ENCODE results near the gene FGFBP1. TPM values are rescaled to one million over a fixed set of nuclear protein-coding genes. Genes with fewer than 3 reads are reported as not detected.

Gene FGFBP1
- total and polyA plus RNA-seq, 2 of the 4 experiments (the other 2 are of a cell fraction): under 0.01 TPM; not detected in 1

DNA sequence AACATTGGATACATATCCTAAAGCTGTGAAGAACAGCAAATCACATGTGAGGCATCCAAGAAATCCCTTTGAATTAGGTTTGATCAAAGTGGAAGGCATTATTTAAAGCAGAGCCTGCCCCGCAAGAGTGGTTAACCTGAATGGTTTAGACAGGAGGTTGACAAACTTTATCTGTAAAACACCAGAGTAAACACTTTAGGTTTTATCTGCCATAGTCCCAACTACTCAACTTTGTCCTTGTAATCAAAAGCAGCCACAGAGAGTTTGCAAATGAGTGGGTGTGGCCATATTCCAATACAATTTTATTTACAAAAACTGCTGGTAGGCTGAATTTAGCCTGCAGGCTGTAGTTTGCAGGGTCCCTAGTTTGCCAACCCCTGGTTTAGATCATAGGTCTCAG lies 49.7 kb upstream of the FGFBP1 start:
- no peaks in the 10 kb centered on the region for H3K4me1 ChIP-seq (ENCODE audit: control insufficient read depth, insufficient read depth, low read length)
- no peak for DNase-seq
- dilution Hi-C loops (cut with HindIII; ENCODE audit: low sequenced_read_pairs, unreplicated experiment) (no loop called here), in situ Hi-C loops (cut with MboI; ENCODE audit: low sequenced_read_pairs) (no loop called here), intact Hi-C loops (cut with micrococcal nuclease) (no loop called here)
- H3K4me3 ChIP-seq (ENCODE audit: insufficient read depth, low read depth, low read length): no peak overlapping the region
- no CpG with 5 or more reads among the region's 1 CpG for WGBS, 2 experiments (ENCODE audit: extremely low coverage in 2 of 2, insufficient read length in 1 of 2)
- H2BK20ac ChIP-seq (ENCODE audit: low read depth, low read length): no peak overlapping the region
- ATAC-seq (ENCODE audit: low read depth): no peak
- H4K5ac ChIP-seq (ENCODE audit: low read depth, low read length): no peak overlapping the region
- peaks cover 12% of the 10 kb centered on the region for H3K27me3 ChIP-seq (ENCODE audit: control insufficient read depth, insufficient read depth, low read length)
- no peak overlapping the region for H2AK5ac ChIP-seq (ENCODE audit: low read depth, low read length)
- H4K8ac ChIP-seq (ENCODE audit: low read depth in 2 of 2, low read length in 2 of 2): no peak overlapping the region
- CTCF ChIA-PET: no interaction called here
- BruUV-seq (replicated peaks): no TSS peak
- no peaks in the 10 kb centered on the region for H3K9me3 ChIP-seq (ENCODE audit: control insufficient read depth, insufficient read depth, low read length)
- H3K14ac ChIP-seq (replicated peaks; ENCODE audit: low read depth, low read length): no peak overlapping the region
- H3K9ac ChIP-seq (ENCODE audit: low read depth, low read length): no peak overlapping the region
- H4K91ac ChIP-seq (ENCODE audit: insufficient read depth, low read depth, low read length): no peak overlapping the region
- no peak overlapping the region for H3K4me2 ChIP-seq (ENCODE audit: low read depth, low read length)
- no peak overlapping the region for H2AFZ ChIP-seq (replicated peaks; ENCODE audit: low read length, poor library complexity)
- POLR2A ChIA-PET (ENCODE audit: unreplicated experiment): no interaction called here
- H3K9me1 ChIP-seq (ENCODE audit: insufficient read depth, low read length): no peaks in the 10 kb centered on the region
- H3K18ac ChIP-seq (ENCODE audit: low read depth, low read length): no peak overlapping the region
- no peak overlapping the region for H2BK15ac ChIP-seq (ENCODE audit: low read depth, low read length)
- H4K20me1 ChIP-seq (ENCODE audit: insufficient read depth, low read length): no peaks in the 10 kb centered on the region
- H2AK9ac ChIP-seq (replicated peaks; ENCODE audit: low read depth, low read length, poor library complexity): no peak overlapping the region
- H3K4ac ChIP-seq (ENCODE audit: low read depth, low read length): no peak overlapping the region
- no peaks in the 10 kb centered on the region for H3K36me3 ChIP-seq (ENCODE audit: control insufficient read depth, insufficient read depth, low read length)
- no peak for TF ChIP-seq CHD1 (IDR thresholded peaks at IDR 0.05; ENCODE audit: low read depth, low read length)
- TF ChIP-seq CTCF (conservative IDR thresholded peaks at IDR 0.05; ENCODE audit: low read depth, low read length): no peak
- TF ChIP-seq MXI1 (IDR thresholded peaks at IDR 0.05; ENCODE audit: borderline replicate concordance, low read depth, low read length): no peak
- TF ChIP-seq CEBPB (IDR thresholded peaks at IDR 0.05; ENCODE audit: low read depth, low read length): no peak
- TF ChIP-seq ELK1 (IDR thresholded peaks at IDR 0.05; ENCODE audit: borderline replicate concordance, low read depth, low read length): no peak
- no peak for TF ChIP-seq SMC3 (IDR thresholded peaks at IDR 0.05; ENCODE audit: low read depth, low read length)
- no peak for TF ChIP-seq MAFK (IDR thresholded peaks at IDR 0.05; ENCODE audit: low read depth, low read length)
- no peak for TF ChIP-seq MAZ (IDR thresholded peaks at IDR 0.05; ENCODE audit: borderline replicate concordance, low read depth, low read length)
- no peak for TF ChIP-seq RAD21 (IDR thresholded peaks at IDR 0.05; ENCODE audit: low read length)
- TF ChIP-seq RCOR1 (IDR thresholded peaks at IDR 0.05; ENCODE audit: insufficient replicate concordance, low read length): no peak
- TF ChIP-seq FOS (IDR thresholded peaks at IDR 0.05; ENCODE audit: low read depth, low read length): no peak
- no peak overlapping the region for H3K56ac ChIP-seq (ENCODE audit: extremely low read depth, insufficient read depth, low read length)
- no peak overlapping the region for H2BK5ac ChIP-seq (ENCODE audit: low read depth, low read length, poor library complexity, severe bottlenecking)
- no peak overlapping the region for H3K27ac ChIP-seq (ENCODE audit: insufficient read depth, low read length)
- H3K79me1 ChIP-seq (ENCODE audit: low read depth in 1 of 2, low read length in 2 of 2): no peaks in the 10 kb centered on the region
- no peak overlapping the region for H2BK120ac ChIP-seq (ENCODE audit: low read depth, low read length)
- H3K23ac ChIP-seq (ENCODE audit: low read depth, low read length): no peak overlapping the region

Data from IMR-90 (cell line).